MM.1S (cell line): ENCODE data around the gene NOL7.

Source experiments
- DNase-seq: peaks from one replicate; pipeline ENCODE4 v3.0.0-alpha.2; 2015
- H2AFZ ChIP-seq: fragments of 300-600 bp; sonication (generic); 2 replicates; pipeline ENCODE4 v1.6.0; 2016; ENCODE audit warnings: antibody characterized with exemption, low read length
- H3F3A ChIP-seq: fragments of 300-600 bp; sonication (generic); 2 replicates; pipeline ENCODE4 v1.6.1; 2016; ENCODE audit warnings: mild to moderate bottlenecking, antibody characterized with exemption, low read length, moderate library complexity, mixed read lengths; ENCODE audit not compliant: insufficient read depth
- H3K27ac ChIP-seq: fragments of 300-600 bp; sonication (generic); 2 replicates; pipeline ENCODE4 v1.5.1; 2016; ENCODE audit warnings: mild to moderate bottlenecking, low read length
- H3K27me3 ChIP-seq: fragments of 300-600 bp; sonication (generic); replicated peaks from 2 replicates; pipeline ENCODE4 v1.6.0; 2016; ENCODE audit warnings: low read length; ENCODE audit not compliant: insufficient read depth
- H3K36me3 ChIP-seq: fragments of 300-600 bp; sonication (generic); replicated peaks from 2 replicates; pipeline ENCODE4 v1.6.1; 2016; ENCODE audit warnings: mild to moderate bottlenecking, low read length, mixed read lengths; ENCODE audit not compliant: insufficient read depth
- H3K4me1 ChIP-seq: fragments of 300-600 bp; sonication (generic); 2 replicates; pipeline ENCODE4 v1.6.1; 2016; ENCODE audit warnings: low read length, mixed read lengths
- H3K4me2 ChIP-seq: fragments of 300-600 bp; sonication (generic); 2 replicates; pipeline ENCODE4 v1.6.0; 2016; ENCODE audit warnings: low read depth, low read length
- H3K4me3 ChIP-seq: fragments of 300-600 bp; sonication (generic); 2 replicates; pipeline ENCODE4 v1.5.1; 2016; ENCODE audit warnings: low read length, mixed read lengths
- H3K79me2 ChIP-seq: fragments of 300-600 bp; sonication (generic); 2 replicates; pipeline ENCODE4 v1.6.1; 2016; ENCODE audit warnings: mixed run types, low read length, mixed read lengths
- H3K9ac ChIP-seq: fragments of 300-600 bp; sonication (generic); 2 replicates; pipeline ENCODE4 v1.6.1; 2016; ENCODE audit warnings: low read length, mixed read lengths
- H3K9me2 ChIP-seq: fragments of 300-600 bp; sonication (generic); replicated peaks from 2 replicates; pipeline ENCODE4 v1.6.1; 2016; ENCODE audit warnings: mild to moderate bottlenecking, low read length, mixed read lengths; ENCODE audit not compliant: insufficient read depth
- H3K9me3 ChIP-seq: fragments of 300-600 bp; sonication (generic); replicated peaks from 2 replicates; pipeline ENCODE4 v1.6.1; 2016; ENCODE audit warnings: mild to moderate bottlenecking, low read length, mixed read lengths; ENCODE audit not compliant: insufficient read depth
- H4K20me1 ChIP-seq: fragments of 300-600 bp; sonication (generic); 2 replicates; pipeline ENCODE4 v1.6.1; 2016; ENCODE audit warnings: mild to moderate bottlenecking, low read length, moderate library complexity, mixed read lengths; ENCODE audit not compliant: insufficient read depth
- CTCF ChIP-seq: fragments of 300-600 bp; sonication (generic); IDR thresholded peaks from 2 replicates; pipeline ENCODE4 v1.5.1; 2016; ENCODE audit warnings: antibody characterized with exemption, low read length, mixed read lengths
- EZH2 ChIP-seq: fragments of 300-600 bp; sonication (generic); optimal IDR thresholded peaks from 2 replicates; pipeline ENCODE3; 2017; ENCODE audit warnings: low read depth, mild to moderate bottlenecking, antibody characterized with exemption, low read length, mixed read lengths
- EZH2phosphoT487 ChIP-seq: fragments of 300-600 bp; sonication (generic); IDR thresholded peaks from 2 replicates; pipeline ENCODE4 v1.6.1; 2018; ENCODE audit warnings: antibody characterized with exemption, low read length

NOL7 gene

GRCh38 chr6:13638626-13639025, 23.5 kb downstream of the NOL7 start:
- Histone ChIP-seq H3K9me3 (no peaks in the 10 kb centered on the region), H3K4me2 (no peak overlapping the region), H2AFZ (no peak overlapping the region), H3F3A (no peaks in the 10 kb centered on the region), H3K79me2 (no peaks in the 10 kb centered on the region), H3K9me2 (no peaks in the 10 kb centered on the region), H3K9ac (no peak overlapping the region), H3K4me1 (no peaks in the 10 kb centered on the region), H4K20me1 (no peaks in the 10 kb centered on the region), H3K36me3 (peaks cover 6% of the 10 kb centered on the region; the same call in 1 of the 2 replicates), H3K27ac (no peak overlapping the region), H3K27me3 (no peaks in the 10 kb centered on the region), H3K4me3 (no peak overlapping the region)
- TF ChIP-seq EZH2phosphoT487 (no peak), CTCF (no peak), EZH2 (no peak)
- DNase-seq: no peak

- no peak overlapping the region for H3K4me2 ChIP-seq
- TF ChIP-seq EZH2phosphoT487 (no peak), CTCF (no peak), EZH2 (no peak)
- peaks cover 10% of the 10 kb centered on the region; the same call in 1 of the 2 replicates for H3K36me3 ChIP-seq
- H3K9me3 ChIP-seq: no peaks in the 10 kb centered on the region
- no peaks in the 10 kb centered on the region for H3K9me2 ChIP-seq
- no peak overlapping the region for H3K4me3 ChIP-seq
- H4K20me1 ChIP-seq: no peaks in the 10 kb centered on the region
- no peaks in the 10 kb centered on the region for H3F3A ChIP-seq
- H3K9ac ChIP-seq: no peak overlapping the region
- DNase-seq: no peak
- H2AFZ ChIP-seq: no peak overlapping the region
- H3K27ac ChIP-seq: no peak overlapping the region
- H3K79me2 ChIP-seq: no peaks in the 10 kb centered on the region
- H3K27me3 ChIP-seq: no peaks in the 10 kb centered on the region
- no peaks in the 10 kb centered on the region for H3K4me1 ChIP-seq
Measured at GRCh38 chr6:13641315-13641714, 26.2 kb downstream of the NOL7 start.

GRCh38 chr6:13643125-13643524, 28.0 kb downstream of the NOL7 start:
- H3F3A ChIP-seq: no peaks in the 10 kb centered on the region
- H3K27me3 ChIP-seq: no peaks in the 10 kb centered on the region
- no peaks in the 10 kb centered on the region for H4K20me1 ChIP-seq
- no peak overlapping the region for H2AFZ ChIP-seq
- no peak overlapping the region for H3K27ac ChIP-seq
- H3K4me1 ChIP-seq: no peaks in the 10 kb centered on the region
- no peak overlapping the region for H3K4me3 ChIP-seq
- H3K9me3 ChIP-seq: no peaks in the 10 kb centered on the region
- no peak for DNase-seq
- peaks cover 4% of the 10 kb centered on the region; the same call in 1 of the 2 replicates for H3K36me3 ChIP-seq
- no peaks in the 10 kb centered on the region for H3K9me2 ChIP-seq
- no peaks in the 10 kb centered on the region for H3K79me2 ChIP-seq
- no peak for TF ChIP-seq CTCF
- no peak for TF ChIP-seq EZH2phosphoT487
- H3K4me2 ChIP-seq: no peak overlapping the region
- H3K9ac ChIP-seq: no peak overlapping the region
